ENCODE measurements around the gene DHRS7C. TPM values are rescaled to one million over a fixed set of nuclear protein-coding genes. Genes with fewer than 3 reads are reported as not detected.

The DHRS7C gene
- total and polyA plus RNA-seq, 2 donors (not counting 3 experiments of a cell fraction or from before 2014, with no cell fraction given) = not detected

DNA sequence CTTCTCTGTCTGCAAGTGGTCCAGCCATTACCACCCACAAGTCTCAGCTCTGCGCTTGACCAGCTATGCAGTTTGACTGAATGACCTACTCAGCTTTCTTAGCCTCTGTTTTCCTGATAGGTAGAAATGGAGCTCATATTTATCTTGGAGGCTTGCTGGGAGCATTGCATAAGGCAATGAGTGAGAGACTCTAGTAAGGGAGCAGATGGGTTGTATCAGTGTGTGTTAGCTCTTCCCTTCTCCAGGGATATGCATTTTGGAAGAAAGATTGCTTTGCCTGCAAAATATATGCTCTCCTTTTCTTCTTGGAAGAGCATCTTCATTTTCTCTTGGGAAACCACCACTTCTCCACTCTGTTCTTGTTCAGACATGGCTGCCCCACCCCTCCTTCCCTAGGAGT, 26.1 kb downstream of the DHRS7C start:
- TF ChIP-seq GATA2 (IDR thresholded peaks at IDR 0.05; ENCODE audit: insufficient read depth, insufficient read length, low read depth, low read length) (no peak), MYC (IDR thresholded peaks at IDR 0.05; ENCODE audit: low read depth, low read length) (no peak), JUN (IDR thresholded peaks at IDR 0.05; ENCODE audit: borderline replicate concordance, insufficient read depth, insufficient read length, low read depth) (no peak), POLR2AphosphoS5 (IDR thresholded peaks at IDR 0.05; ENCODE audit: insufficient read depth, low read depth, low read length) (no peak), POLR2A (IDR thresholded peaks at IDR 0.05; ENCODE audit: low read depth, low read length) (no peak)
- TF ChIP-seq, protein P1, sequence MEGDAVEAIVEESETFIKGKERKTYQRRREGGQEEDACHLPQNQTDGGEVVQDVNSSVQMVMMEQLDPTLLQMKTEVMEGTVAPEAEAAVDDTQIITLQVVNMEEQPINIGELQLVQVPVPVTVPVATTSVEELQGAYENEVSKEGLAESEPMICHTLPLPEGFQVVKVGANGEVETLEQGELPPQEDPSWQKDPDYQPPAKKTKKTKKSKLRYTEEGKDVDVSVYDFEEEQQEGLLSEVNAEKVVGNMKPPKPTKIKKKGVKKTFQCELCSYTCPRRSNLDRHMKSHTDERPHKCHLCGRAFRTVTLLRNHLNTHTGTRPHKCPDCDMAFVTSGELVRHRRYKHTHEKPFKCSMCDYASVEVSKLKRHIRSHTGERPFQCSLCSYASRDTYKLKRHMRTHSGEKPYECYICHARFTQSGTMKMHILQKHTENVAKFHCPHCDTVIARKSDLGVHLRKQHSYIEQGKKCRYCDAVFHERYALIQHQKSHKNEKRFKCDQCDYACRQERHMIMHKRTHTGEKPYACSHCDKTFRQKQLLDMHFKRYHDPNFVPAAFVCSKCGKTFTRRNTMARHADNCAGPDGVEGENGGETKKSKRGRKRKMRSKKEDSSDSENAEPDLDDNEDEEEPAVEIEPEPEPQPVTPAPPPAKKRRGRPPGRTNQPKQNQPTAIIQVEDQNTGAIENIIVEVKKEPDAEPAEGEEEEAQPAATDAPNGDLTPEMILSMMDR (IDR thresholded peaks at IDR 0.05; ENCODE audit: extremely low read depth in 1 of 2, insufficient read depth in 1 of 2, low read depth in 1 of 2, low read length in 2 of 2) = no peak
- TF ChIP-seq, protein P2, sequence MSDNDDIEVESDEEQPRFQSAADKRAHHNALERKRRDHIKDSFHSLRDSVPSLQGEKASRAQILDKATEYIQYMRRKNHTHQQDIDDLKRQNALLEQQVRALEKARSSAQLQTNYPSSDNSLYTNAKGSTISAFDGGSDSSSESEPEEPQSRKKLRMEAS (IDR thresholded peaks at IDR 0.05; ENCODE audit: insufficient read depth, insufficient read length) = no peak
- intact Hi-C loops (cut with micrococcal nuclease) = no loop called here
- no peak for FAIRE-seq

More for the DNA sequence above, 26.1 kb downstream of the DHRS7C start:
- Histone ChIP-seq H3K4me2 (ENCODE audit: insufficient read depth, low read length) (no peak overlapping the region), H3K4me1 (ENCODE audit: control insufficient read depth, extremely low read depth, insufficient read depth, low read length) (no peaks in the 10 kb centered on the region), H3K4me3 (replicated peaks in 1 of 3; ENCODE audit: insufficient read depth in 1 of 3, low read depth in 1 of 3, low read length in 3 of 3) (no peak overlapping the region), H3K9ac (replicated peaks; ENCODE audit: extremely low read depth, insufficient read depth, low read length) (no peak overlapping the region), H3K9me3 (replicated peaks; ENCODE audit: control insufficient read depth, insufficient read depth, low read length) (no peaks in the 10 kb centered on the region), H3K36me3 (ENCODE audit: control insufficient read depth in 2 of 2, extremely low read depth in 1 of 2, insufficient read depth in 2 of 2, low read length in 2 of 2) (no peaks in the 10 kb centered on the region), H3K27me3 (ENCODE audit: control insufficient read depth in 2 of 2, insufficient read depth in 2 of 2, low read length in 2 of 2) (no peaks in the 10 kb centered on the region), H3K27ac (ENCODE audit: insufficient read depth, low read depth, low read length) (no peak overlapping the region), H3K79me2 (ENCODE audit: control insufficient read depth, insufficient read depth, low read length) (no peaks in the 10 kb centered on the region), H3K9me1 (replicated peaks; ENCODE audit: control insufficient read depth, extremely low read depth, insufficient read depth, low read length) (no peaks in the 10 kb centered on the region), H4K20me1 (replicated peaks; ENCODE audit: control insufficient read depth, extremely low read depth, insufficient read depth, low read length) (no peaks in the 10 kb centered on the region), H2AFZ (ENCODE audit: low read depth, low read length) (no peak overlapping the region)
- no peak for DNase-seq (ENCODE audit: low read depth, low spot score)
- ChIA-PET CTCF (no interaction called here), POLR2A (no interaction called here)
- dilution Hi-C loops (cut with MboI; ENCODE audit: extremely low pct_ligation_motif_present, low sequenced_read_pairs) = no loop called here
- no TSS peak for BruUV-seq (replicated peaks)

Data from endothelial cell of umbilical vein (primary cell).